Activated T-helper 1 cell treated with anti-CD3 and anti-CD28 coated beads, Interleukin-12 subunit alpha, Interleukin-12 subunit beta, Interleukin-2, Interleukin-4 antibody, amounts not matched to agents 30 ng/mL and 10 ng/mL and 1 ng/mL, durations not matched to agents 14 hours and 24 hours and 36 hours (primary cell): ENCODE results near the gene FAM156A. TPM values are rescaled to one million over a fixed set of nuclear protein-coding genes. Genes with fewer than 3 reads are reported as not detected.
"Not testable (repeated sequence)": the region's sequence is repeated elsewhere in the genome, so short reads cannot be mapped to it uniquely, and the experiment has no call there.

Experiments used
- DNase-seq: peaks from one replicate; pipeline ENCODE4 v3.0.0; 2021; ENCODE audit warnings: low spot score
- H3K27ac Mint-ChIP-seq: one replicate; pipeline ENCODE4 v1.8.0; 2021; ENCODE audit warnings: mild to moderate bottlenecking, mixed read lengths
- H3K27me3 Mint-ChIP-seq: one replicate; pipeline ENCODE4 v1.8.0; 2022; ENCODE audit warnings: mild to moderate bottlenecking, moderate library complexity, mixed read lengths; ENCODE audit not compliant: insufficient read depth
- H3K36me3 Mint-ChIP-seq: one replicate; pipeline ENCODE4 v1.8.0; 2021; ENCODE audit warnings: low read depth, mixed read lengths
- H3K4me1 Mint-ChIP-seq: one replicate; pipeline ENCODE4 v1.8.0; 2021; ENCODE audit warnings: low read depth, mixed read lengths
- H3K4me3 Mint-ChIP-seq: one replicate; pipeline ENCODE4 v1.8.0; 2021; ENCODE audit warnings: mild to moderate bottlenecking, moderate library complexity, mixed read lengths
- H3K9me3 Mint-ChIP-seq: one replicate; pipeline ENCODE4 v1.8.0; 2021; ENCODE audit warnings: mixed read lengths
- intact Hi-C: fragments of 100-400 bp; cut with micrococcal nuclease; formaldehyde crosslinking; loops from one replicate; pipeline ENCODE4 v1.15.1; 2024
- total RNA-seq: library from RNA; stranded (reverse); gene quantifications from 2 replicates; pipeline ENCODE4 v1.2.3, GENCODE V29; 2022

Gene FAM156A
- total RNA-seq, 1 donor from 2014 or later, result 24.1 TPM

DNA sequence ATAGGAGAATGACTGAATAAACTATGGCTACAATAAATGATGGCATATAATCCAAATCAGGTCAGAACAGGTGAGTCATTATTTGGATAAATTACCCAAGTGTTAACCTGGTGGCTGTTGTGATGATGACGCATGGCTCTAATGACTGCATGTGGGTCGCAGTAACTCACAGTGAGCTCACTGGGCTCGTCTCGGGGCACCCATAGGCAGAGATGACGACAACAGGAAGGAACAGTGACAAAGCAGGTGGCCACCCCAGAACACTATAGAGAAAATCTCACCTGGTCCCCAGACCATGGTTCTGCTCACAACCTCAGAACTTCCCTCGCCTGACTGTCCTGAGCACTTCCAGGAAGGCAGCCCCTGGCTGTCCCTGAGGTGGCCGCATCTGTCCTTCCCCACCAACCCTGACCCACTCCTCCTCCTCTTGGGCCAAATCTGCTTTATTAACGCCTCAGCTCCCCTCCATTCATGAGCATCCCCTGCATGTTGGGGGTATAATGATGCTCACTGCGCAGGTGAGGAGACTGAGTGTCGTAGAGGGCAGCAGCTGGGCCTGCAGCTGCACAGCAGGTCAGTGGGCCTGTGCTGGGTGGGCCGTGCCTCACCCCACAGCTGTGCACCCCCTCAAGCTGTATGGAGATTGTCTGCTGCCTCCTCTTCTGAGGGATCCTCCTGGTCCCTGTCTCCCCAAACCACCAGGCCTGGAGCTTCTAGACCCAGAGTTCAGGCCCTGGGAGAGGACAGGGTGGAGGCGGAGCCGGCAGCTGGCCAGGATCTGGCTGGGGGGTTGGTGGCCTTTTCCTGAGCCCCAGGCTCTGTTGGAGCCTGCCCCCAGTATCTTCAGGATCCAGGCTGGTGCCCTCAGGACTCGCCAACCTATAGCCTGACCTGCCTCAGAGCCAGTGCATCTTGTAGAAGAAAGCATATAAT, 30.9 kb upstream of the FAM156A start:
- intact Hi-C loops, result no loop called here
- Mint-ChIP-seq H3K9me3 (no peaks in the 10 kb centered on the region), H3K27me3 (peaks cover 3% of the 10 kb centered on the region), H3K36me3 (no peaks in the 10 kb centered on the region), H3K4me3 (no peak overlapping the region), H3K27ac (no peak overlapping the region), H3K4me1 (peaks cover 10% of the 10 kb centered on the region)
- DNase-seq, result no peak

DNA sequence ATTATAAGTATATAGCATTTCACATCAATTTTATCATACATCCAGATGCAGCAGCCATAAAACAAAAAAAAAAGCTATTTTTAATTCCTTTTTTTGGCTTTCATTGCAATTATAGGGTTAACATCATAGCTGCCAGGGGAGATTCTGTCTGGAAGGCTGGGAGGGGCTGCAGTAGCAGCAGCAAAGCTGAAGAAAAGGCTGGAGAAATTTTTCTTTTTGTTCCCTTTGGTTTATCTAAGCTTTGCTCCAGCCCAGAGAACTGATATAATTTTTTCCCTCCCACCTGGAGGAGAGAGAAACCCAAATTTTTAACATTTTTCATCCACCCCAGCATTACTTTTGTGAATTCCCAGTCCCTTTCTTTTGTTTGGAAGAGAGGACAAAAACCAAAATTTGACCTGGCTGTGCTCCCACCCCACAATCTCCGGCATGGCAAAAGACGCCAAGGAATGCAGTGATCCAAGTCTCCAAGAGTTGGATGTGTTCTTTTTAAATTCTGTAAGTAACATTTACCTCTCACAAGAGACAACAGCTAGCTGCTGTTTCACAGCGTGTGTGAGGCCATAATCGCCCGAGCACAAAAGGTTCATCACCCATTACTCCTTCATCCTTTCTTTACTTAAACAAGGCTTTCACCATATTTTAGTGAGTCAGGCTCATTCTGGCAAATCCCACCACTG, 25.1 kb upstream of the FAM156A start:
- H3K9me3 Mint-ChIP-seq, result no peaks in the 10 kb centered on the region
- H3K36me3 Mint-ChIP-seq, result no peaks in the 10 kb centered on the region
- H3K4me3 Mint-ChIP-seq, result no peak overlapping the region
- no peak for DNase-seq
- peaks cover 3% of the 10 kb centered on the region for H3K27me3 Mint-ChIP-seq
- H3K27ac Mint-ChIP-seq, result no peak overlapping the region
- H3K4me1 Mint-ChIP-seq, result no peaks in the 10 kb centered on the region
- intact Hi-C loops, result no loop called here

DNA sequence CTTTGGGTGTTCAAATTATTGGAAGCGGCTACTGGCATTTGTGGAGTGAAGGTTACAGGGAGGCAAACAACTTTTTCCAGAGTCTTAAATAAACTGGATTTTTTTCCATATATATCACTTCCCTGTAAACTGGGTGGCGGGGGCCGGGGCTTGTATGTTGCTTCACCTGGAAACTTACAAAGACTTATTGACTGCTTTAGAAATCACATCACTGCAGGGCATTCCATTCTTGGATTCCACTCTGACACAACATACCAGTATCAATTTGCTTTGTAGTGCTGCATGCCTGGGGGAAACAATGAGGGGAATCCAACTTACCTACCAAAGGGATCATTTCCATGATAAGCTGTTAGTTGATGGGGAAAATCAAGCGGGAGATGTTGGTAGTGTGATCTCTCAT, 21.7 kb upstream of the FAM156A start:
- Mint-ChIP-seq H3K27me3 (peaks cover 3% of the 10 kb centered on the region), H3K27ac (no peak overlapping the region), H3K4me3 (no peak overlapping the region), H3K36me3 (no peaks in the 10 kb centered on the region), H3K9me3 (no peaks in the 10 kb centered on the region), H3K4me1 (no peaks in the 10 kb centered on the region)
- DNase-seq, result no peak
- intact Hi-C loops, result no loop called here

DNA sequence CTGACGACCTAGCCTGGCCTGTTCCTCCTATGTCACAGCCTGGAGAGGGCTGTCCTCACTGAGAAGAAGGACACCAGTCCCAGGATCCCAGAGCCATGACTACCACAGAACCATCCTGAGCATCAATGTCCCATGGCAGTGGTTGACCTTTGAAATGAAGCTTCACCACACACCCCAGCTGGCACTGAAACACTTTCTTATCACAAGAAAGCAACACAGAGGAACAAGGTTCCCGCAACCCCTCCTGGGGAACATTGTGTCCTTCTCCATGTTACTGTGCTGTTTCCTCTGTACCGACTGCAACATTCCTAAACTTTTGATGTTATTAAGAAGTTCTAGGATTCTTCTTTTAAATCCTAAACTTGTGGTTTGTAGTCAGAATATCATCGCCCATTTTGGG, 21.2 kb upstream of the FAM156A start:
- Mint-ChIP-seq H3K4me1 (no peaks in the 10 kb centered on the region), H3K4me3 (no peak overlapping the region), H3K9me3 (no peaks in the 10 kb centered on the region), H3K36me3 (no peaks in the 10 kb centered on the region), H3K27me3 (no peaks in the 10 kb centered on the region), H3K27ac (no peak overlapping the region)
- no peak for DNase-seq
- intact Hi-C loops, result no loop called here

DNA sequence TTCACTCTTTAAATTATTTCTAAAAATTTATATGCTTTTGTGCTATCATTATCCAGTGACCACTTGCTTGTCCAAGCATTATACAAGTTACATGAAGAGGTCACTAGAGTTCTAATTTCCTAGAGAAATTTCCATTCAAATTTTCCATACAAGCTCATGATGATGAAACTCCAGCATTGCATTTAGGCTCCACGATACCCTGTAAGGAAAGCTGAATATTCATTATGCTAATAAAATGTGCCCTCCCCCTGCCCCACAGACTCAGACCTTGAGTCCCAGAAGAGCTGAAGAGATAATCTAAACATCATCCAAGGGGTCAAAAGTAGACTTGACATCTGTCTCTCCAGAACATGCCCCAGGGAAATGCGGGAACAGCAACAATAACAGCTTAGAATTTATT, 19.6 kb upstream of the FAM156A start:
- Mint-ChIP-seq H3K27me3 (no peaks in the 10 kb centered on the region), H3K4me3 (no peak overlapping the region), H3K36me3 (no peaks in the 10 kb centered on the region), H3K9me3 (no peaks in the 10 kb centered on the region), H3K27ac (no peak overlapping the region), H3K4me1 (no peaks in the 10 kb centered on the region)
- no peak for DNase-seq
- intact Hi-C loops, result no loop called here

DNA sequence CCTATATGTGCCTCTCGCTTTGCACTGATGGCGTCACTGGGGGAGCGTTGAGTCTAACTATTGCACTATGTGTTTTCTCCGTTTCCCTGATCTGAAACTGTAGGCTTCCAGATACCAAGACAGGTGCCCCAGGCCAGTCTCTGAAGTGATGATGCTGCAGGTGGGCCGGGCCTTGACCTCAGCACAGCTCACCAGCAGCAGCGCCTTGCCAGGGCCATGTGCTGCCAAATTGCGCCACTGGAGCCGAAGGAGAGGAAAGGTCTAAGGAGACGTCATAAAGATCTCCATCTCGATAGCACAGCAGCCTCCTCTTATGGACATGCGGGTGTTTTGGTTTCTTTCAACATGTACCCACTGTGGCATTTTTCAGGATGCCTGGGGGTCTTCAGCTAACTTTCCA, 17.3 kb upstream of the FAM156A start:
- H3K36me3 Mint-ChIP-seq, H3K9me3 Mint-ChIP-seq, intact Hi-C loops: not testable (repeated sequence)

DNA sequence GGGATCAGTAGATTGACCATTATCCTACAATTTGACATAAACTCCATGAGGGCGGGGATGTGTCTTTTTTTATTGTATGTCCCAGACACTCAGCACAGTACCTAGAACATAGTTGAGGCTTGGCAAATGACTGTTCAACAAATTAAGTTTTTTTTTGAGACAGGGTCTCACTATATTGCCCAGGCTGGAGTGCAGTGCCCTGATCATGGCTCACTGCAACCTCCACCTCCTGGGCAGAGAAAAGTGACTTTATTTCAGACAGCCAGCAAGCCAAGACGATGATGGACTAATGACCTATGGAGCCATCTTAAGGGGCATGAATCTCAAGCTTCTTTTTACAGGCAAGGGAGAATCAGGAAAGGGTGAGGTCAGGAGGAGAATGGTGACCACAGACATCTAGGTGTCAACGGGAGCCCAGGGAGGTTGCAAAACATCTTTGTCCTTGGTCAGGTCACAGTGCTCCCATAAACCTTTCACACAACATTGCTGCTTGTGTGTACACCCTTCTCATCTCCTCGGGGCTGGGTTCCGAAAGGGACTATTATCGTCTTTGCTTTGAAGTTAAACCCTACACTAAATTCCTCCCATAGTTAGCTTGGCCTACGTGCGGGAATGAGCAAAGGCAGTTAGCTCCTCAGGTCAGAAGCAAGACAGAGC, 16.1 kb upstream of the FAM156A start:
- intact Hi-C loops, H3K27me3 Mint-ChIP-seq, H3K4me3 Mint-ChIP-seq, H3K9me3 Mint-ChIP-seq, H3K4me1 Mint-ChIP-seq, H3K36me3 Mint-ChIP-seq, DNase-seq, H3K27ac Mint-ChIP-seq: not testable (repeated sequence)

More for the DNA sequence above, 17.3 kb upstream of the FAM156A start:
- not testable (repeated sequence) for DNase-seq, H3K4me3 Mint-ChIP-seq, H3K4me1 Mint-ChIP-seq, H3K27me3 Mint-ChIP-seq, H3K27ac Mint-ChIP-seq

DNA sequence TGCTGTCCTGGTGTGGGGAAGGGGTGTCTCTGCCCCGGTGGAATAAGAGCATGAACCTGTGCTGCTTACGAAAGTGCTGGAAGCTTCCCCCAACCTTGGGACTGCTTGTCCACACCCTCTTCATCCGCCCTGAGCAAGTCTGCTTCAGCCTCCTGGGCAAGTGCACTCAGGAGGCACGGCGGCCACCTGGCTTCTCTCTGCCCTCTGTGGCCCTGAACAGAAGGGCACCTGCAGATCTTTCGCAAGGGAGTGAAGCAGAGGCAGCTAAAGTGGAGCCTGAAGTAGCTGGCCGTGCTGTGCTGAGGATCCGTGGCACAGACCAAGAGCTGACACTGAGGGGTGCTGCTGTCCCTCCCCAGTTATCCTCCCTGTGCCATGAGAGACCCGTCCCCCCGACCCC, 9.6 kb upstream of the FAM156A start:
- H3K4me3 Mint-ChIP-seq, H3K27ac Mint-ChIP-seq, H3K4me1 Mint-ChIP-seq, H3K9me3 Mint-ChIP-seq, H3K27me3 Mint-ChIP-seq, H3K36me3 Mint-ChIP-seq, DNase-seq, intact Hi-C loops: not testable (repeated sequence)

DNA sequence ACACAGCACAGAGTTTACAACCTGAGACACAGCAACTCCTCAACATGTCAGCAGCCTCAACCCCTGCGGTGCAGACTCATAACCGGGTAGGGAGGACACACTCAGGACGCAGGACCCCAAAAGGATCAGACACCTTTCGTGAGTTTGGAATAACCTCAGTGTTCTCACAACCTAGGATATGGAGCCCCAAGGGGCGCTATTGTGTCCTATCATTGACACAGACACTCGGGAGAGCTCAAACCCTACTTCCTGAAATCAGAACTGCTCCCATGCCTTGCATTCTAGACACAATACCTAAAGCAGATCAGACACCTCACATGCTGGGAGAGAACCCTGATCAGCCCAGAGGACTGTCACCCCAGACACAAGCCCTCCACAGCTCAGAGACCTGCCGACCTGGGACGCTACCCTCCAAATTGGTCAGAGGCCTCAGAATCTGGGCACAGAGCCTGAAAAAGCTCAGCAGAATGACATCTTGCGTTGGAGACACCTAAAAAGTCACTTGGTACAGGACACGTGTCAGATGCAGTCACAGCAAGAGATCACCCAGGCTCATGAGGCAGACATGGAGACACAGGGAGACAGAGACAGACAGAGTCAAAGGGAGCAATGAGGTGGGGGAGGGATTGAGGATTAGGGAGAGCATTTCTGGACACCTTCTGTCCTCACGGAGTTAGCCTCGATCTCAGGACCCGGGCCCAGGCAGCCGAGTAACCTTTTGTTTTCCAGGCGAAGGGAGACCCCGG, 8.8 kb upstream of the FAM156A start:
- H3K4me3 Mint-ChIP-seq, DNase-seq, H3K27ac Mint-ChIP-seq, H3K27me3 Mint-ChIP-seq, intact Hi-C loops, H3K9me3 Mint-ChIP-seq, H3K36me3 Mint-ChIP-seq, H3K4me1 Mint-ChIP-seq: not testable (repeated sequence)

DNA sequence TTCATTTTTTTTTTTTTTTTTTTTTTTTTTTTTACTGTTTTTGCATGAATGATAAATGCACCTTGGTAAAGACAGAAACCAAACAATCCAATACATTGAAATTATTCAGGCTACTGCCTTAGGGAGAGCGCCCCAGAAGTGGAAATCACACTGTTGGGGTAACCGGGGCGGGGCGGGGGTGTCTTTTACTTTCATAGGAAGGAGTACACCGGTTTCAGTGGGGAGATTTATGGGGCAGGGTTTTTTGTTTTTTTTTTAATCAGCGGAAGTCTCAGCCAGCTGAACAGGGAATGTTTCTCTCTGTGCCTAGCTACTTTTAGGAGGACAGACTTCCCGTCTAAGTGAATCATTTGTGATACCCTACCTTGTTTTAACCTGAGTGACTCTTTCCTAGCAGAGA, 643 bp upstream of the FAM156A start:
- H3K27ac Mint-ChIP-seq, H3K4me3 Mint-ChIP-seq, H3K36me3 Mint-ChIP-seq, H3K4me1 Mint-ChIP-seq, intact Hi-C loops, H3K27me3 Mint-ChIP-seq, DNase-seq, H3K9me3 Mint-ChIP-seq: not testable (repeated sequence)

DNA sequence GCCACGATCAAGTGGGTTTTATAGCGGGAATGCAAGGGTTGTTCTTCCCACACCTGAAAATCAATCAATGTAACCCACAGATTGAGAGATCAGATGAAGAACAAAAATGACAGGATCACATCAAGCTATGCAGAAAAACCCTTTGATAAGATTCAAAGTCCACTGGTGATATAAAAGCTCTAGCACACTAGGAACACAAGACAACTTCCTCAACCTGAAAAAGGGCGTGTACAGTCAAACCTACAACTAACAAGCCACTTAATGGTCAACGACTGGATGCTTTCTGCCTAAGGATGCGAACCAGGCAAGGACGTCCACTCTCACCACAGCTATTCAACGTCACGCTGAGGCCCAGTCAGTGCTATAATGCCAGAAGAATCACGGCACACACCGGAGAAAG, 8.4 kb downstream of the FAM156A start:
- H3K27ac Mint-ChIP-seq, H3K27me3 Mint-ChIP-seq, intact Hi-C loops, H3K9me3 Mint-ChIP-seq, H3K4me1 Mint-ChIP-seq, H3K36me3 Mint-ChIP-seq, DNase-seq, H3K4me3 Mint-ChIP-seq: not testable (repeated sequence)

DNA sequence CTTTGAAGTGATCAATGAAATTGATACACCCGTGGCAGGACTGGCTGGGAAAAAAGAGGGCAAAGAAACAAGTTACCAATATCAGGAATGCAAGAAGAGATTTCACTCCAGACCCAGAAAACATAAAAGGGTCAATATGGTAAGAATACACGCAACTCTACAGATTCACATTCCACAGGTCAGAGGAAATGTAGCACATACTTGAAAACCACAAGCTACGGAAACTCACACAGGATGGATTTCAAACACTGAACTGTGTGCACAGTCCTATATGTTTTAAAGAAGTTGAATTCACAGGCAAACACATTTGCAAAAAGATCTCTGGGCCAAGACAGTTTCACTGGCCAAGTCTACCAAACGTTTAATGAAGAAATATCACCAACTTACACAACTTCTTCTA, 9.0 kb downstream of the FAM156A start:
- H3K9me3 Mint-ChIP-seq, H3K4me3 Mint-ChIP-seq, DNase-seq, H3K36me3 Mint-ChIP-seq, intact Hi-C loops, H3K4me1 Mint-ChIP-seq, H3K27ac Mint-ChIP-seq, H3K27me3 Mint-ChIP-seq: not testable (repeated sequence)

DNA sequence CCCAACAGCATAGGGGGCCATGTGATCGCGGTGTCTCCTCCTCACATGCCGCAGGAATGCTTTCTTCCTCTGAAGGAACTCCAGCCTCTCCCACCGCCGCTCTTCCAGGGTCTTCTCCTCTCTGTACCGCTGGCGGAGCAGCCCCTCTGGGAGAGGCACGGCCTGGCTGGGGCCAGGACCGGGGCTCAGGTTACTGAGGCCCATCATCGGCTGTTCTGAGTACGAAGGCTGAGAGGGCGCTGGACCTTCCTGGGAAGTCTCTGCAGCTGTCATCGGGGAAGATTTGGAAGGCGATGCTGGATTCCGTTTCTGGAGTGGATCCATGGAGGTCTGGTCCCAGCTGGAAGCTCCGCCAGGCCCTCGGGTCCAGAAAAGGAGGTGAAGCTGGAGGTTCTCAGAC, 10.1 kb downstream of the FAM156A start:
- DNase-seq, intact Hi-C loops, H3K4me1 Mint-ChIP-seq, H3K9me3 Mint-ChIP-seq, H3K36me3 Mint-ChIP-seq, H3K27ac Mint-ChIP-seq, H3K4me3 Mint-ChIP-seq, H3K27me3 Mint-ChIP-seq: not testable (repeated sequence)
